Stimulated activated CD8-positive, alpha-beta memory T cell treated with anti-CD3 and anti-CD28 coated beads, Interleukin-15, amount 100 ng/mL, for 24 hours (primary cell): ENCODE data around the gene SERPINB11.
"Not testable (repeated sequence)": the region's sequence is repeated elsewhere in the genome, so short reads cannot be mapped to it uniquely, and the experiment has no call there.

Experiments used
- DNase-seq: peaks from one replicate; pipeline ENCODE4 v3.0.0-alpha.2; 2020; ENCODE audit warnings: low read depth

SERPINB11 gene

GRCh38 chr18:63725682-63726480 lies 23.1 kb downstream of the SERPINB11 start:
- DNase-seq: no peak

DNA sequence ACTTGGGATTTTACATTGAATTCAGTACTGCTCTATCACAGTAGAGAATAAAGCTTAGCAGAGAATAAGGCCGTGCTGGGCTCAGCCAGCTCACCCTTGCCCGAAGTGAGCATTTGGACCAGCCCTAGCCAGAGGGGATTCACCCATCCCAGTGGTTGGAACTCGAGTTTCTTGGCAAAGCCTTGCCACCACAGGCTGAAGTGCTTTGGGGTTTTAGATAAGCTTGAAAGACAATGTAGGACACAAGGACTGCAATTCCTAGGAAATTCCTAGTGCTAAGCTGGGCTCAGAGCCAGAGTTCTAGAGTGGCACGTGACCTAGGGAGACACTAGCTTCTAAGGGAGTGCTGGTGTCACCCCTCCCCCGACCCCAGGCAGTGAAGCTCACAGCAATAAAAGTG lies 28.0 kb downstream of the SERPINB11 start:
- DNase-seq: no peak

- DNase-seq: no peak
These were observed 28.5 kb downstream of the SERPINB11 start for GRCh38 chr18:63731215-63731614.

DNA sequence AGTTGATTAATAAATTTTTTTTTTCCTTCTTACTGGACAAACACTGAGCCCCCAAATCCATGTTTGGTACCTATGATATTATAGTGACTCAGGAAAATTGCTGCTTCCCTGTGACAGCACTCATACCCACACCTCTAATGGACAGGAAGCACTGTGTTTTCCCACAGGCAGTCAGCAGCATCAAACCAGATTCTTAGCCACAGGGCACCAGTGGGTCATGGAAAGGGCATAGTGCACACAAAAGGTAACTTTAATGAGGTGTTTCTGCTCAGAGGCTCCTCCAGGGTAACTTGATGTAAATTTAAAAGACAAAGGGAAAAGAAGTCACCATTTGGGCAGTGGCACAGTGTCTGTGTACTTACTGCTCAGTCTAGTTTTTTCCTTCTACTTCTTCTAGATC lies 34.1 kb downstream of the SERPINB11 start:
- no peak for DNase-seq

DNA sequence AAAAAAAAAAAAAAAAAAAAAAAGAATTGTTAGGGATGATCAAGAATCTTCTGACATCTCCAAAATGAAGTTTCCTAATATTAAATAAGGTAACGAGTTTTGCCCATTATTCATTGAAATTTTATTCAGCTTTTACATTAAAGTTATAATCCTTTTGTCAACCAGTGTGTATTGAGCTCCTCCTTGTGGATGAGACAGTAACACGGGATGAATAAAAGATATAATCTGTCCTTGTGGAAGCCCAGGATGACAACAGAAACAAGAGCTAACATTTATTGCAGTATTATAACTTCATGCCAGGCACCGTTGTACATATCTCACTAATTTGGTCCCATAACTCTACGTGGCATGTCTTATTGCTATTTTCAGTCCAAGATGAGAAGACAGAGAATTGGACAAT lies 39.0 kb downstream of the SERPINB11 start:
- DNase-seq: no peak

- DNase-seq: no peak
These were observed 44.2 kb downstream of the SERPINB11 start for GRCh38 chr18:63747006-63747405.

DNA sequence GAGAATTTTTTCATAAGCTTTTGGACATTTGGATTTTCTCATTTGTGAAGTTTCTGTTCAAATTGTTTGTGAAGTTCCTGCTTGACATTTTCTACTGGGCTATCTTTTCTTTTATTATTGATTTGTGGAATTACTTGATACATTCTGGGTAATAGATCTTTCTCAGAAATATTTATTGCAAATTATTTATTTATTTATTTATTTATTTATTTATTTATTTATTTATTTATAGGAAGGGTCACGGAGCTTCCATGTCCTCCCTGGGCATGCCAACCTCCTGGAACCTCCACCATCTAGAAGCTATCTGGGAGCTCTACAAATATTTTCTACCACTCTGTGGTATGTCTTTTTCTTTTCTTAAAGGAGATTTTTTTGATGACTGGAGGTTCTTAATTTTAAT lies 46.7 kb downstream of the SERPINB11 start:
- DNase-seq: no peak

- DNase-seq: no peak
These were observed 49.9 kb downstream of the SERPINB11 start for GRCh38 chr18:63752636-63753035.

GRCh38 chr18:63753676-63754075 lies 50.9 kb downstream of the SERPINB11 start:
- no peak for DNase-seq

GRCh38 chr18:63757541-63757940 lies 54.8 kb downstream of the SERPINB11 start:
- DNase-seq: no peak

DNA sequence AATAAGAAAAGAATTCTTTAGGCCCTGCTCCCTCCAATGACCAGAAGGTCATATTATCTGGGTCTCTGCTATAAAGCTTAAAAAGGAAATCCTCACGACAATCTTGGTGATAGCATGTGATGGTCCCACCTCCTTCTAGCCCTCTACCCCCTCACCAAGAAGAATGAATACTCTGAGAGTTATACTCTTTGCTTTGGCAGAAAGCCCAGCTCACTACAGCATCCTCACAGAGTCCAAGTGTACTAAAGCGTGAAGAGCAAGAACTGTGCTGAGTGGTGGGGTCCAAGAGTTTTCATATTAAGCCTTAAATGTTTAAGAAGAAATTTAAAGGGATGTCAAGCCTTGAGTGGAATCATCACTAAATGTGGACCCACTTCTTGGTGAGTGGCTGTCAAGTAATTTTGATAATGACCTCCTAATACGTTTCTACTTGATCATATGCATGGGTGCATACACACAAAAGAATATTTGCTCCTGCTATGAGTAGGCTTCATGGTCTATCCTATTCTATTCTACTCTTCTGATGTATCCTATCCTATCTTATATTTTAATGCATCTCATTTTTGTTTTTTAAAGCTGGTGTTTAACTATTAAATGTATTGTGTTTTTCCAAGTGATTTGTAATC lies 56.0 kb downstream of the SERPINB11 start:
- DNase-seq: no peak

GRCh38 chr18:63759786-63760185 lies 57.0 kb downstream of the SERPINB11 start:
- DNase-seq: not testable (repeated sequence)

GRCh38 chr18:63762518-63762917 lies 59.8 kb downstream of the SERPINB11 start:
- DNase-seq: no peak

DNA sequence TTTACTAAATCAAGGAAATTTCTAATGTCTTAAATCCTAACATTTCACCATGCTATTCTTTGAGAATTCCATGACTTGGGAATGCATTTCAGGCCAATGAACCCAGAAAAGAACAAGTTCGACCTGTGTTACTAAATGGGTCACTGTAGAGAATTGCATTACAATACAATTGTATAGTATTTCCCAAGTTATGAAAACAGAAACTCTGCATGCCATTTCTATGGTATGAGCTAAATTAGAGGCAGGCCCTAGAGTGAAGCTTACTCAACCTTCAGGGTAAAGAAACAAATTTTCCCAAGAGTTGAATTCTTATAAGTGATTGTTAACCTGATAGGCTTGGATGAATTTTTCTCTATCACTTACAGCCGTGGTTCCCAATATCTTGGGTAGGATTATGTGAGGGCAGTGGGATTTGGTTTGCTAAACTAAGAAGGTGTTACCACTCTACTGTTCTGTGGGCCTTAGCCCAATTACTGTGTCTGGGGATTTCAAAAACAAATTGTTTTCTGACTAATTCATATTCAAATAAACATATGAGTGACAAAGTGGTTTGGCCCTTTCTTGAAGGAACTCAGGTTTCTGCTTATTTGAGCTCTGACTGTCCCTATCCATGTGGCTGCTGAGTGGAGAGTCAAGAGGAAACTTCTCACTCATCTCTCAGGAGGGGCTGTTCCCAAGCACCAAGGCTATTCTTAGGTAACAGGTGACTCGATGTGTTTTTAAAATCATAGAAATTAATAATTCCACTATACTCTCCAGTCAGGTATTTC lies 61.3 kb downstream of the SERPINB11 start:
- DNase-seq: no peak

- DNase-seq: no peak
These were observed 63.1 kb downstream of the SERPINB11 start for GRCh38 chr18:63765837-63766236.
